OCI-LY1 (cell line): ENCODE measurements around the gene ZNF846.

ENCODE experiments used
- EZH2 ChIP-seq: fragments of 200-600 bp; sonication (generic), shearing (Covaris generic); IDR thresholded peaks from 2 replicates; pipeline ENCODE4 v1.8.0; 2017; ENCODE audit warnings: borderline replicate concordance, mixed run types, mild to moderate bottlenecking, antibody characterized with exemption, low read length, moderate library complexity, mixed read lengths
- TF ChIP-seq, protein P1 (sequence below): fragments of 200-600 bp; sonication (generic), shearing (Covaris generic); IDR thresholded peaks from 2 replicates; pipeline ENCODE4 v1.5.1; 2017; ENCODE audit warnings: mild to moderate bottlenecking, antibody characterized with exemption, low read length, moderate library complexity, mixed read lengths

- TF ChIP-seq, protein P1, sequence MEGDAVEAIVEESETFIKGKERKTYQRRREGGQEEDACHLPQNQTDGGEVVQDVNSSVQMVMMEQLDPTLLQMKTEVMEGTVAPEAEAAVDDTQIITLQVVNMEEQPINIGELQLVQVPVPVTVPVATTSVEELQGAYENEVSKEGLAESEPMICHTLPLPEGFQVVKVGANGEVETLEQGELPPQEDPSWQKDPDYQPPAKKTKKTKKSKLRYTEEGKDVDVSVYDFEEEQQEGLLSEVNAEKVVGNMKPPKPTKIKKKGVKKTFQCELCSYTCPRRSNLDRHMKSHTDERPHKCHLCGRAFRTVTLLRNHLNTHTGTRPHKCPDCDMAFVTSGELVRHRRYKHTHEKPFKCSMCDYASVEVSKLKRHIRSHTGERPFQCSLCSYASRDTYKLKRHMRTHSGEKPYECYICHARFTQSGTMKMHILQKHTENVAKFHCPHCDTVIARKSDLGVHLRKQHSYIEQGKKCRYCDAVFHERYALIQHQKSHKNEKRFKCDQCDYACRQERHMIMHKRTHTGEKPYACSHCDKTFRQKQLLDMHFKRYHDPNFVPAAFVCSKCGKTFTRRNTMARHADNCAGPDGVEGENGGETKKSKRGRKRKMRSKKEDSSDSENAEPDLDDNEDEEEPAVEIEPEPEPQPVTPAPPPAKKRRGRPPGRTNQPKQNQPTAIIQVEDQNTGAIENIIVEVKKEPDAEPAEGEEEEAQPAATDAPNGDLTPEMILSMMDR = no peak
- TF ChIP-seq EZH2 = no peak
These were observed 56.7 kb downstream of the ZNF846 start for GRCh38 chr19:9711815-9712214.
